GM19025 (cell line): ENCODE results near the gene WBP1L.
"Not testable (repeated sequence)": the region's sequence is repeated elsewhere in the genome, so short reads cannot be mapped to it uniquely, and the experiment has no call there.

Experiments
- ATAC-seq: cut with Tn5 transposase; IDR thresholded peaks from one replicate; pipeline ENCODE4 v1.9.1; 2021; ENCODE audit warnings: mild to moderate bottlenecking, low read depth, moderate library complexity; ENCODE audit not compliant: unreplicated experiment

WBP1L gene

GRCh38 chr10:102720775-102721301 is 22.9 kb upstream of the WBP1L start:
- ATAC-seq, result no peak

- ATAC-seq, result no peak
Observed at GRCh38 chr10:102721954-102722353, 21.8 kb upstream of the WBP1L start.

GRCh38 chr10:102723989-102724388 is 19.8 kb upstream of the WBP1L start:
- ATAC-seq, result no peak

GRCh38 chr10:102726274-102726673 is 17.5 kb upstream of the WBP1L start:
- ATAC-seq, result no peak

GRCh38 chr10:102727037-102727818 is 16.5 kb upstream of the WBP1L start:
- no peak for ATAC-seq

GRCh38 chr10:102729029-102730026 is 14.4 kb upstream of the WBP1L start:
- ATAC-seq, result no peak

GRCh38 chr10:102731222-102731800 is 12.4 kb upstream of the WBP1L start:
- ATAC-seq, result no peak

GRCh38 chr10:102732661-102733060 is 11.1 kb upstream of the WBP1L start:
- no peak for ATAC-seq

- no peak for ATAC-seq
Observed at GRCh38 chr10:102735065-102735562, 8.6 kb upstream of the WBP1L start.

- ATAC-seq, result no peak
Observed at GRCh38 chr10:102738692-102739121, 5.0 kb upstream of the WBP1L start.

- ATAC-seq, result no peak
Observed at GRCh38 chr10:102740229-102740628, 3.5 kb upstream of the WBP1L start.

- no peak for ATAC-seq
Observed at GRCh38 chr10:102741726-102742237, 2.0 kb upstream of the WBP1L start.

- ATAC-seq, result not testable (repeated sequence)
Observed at GRCh38 chr10:102742313-102742712, 1.4 kb upstream of the WBP1L start.

GRCh38 chr10:102743078-102743587 is 615 bp upstream of the WBP1L start:
- no peak for ATAC-seq

- no peak for ATAC-seq
Observed at GRCh38 chr10:102744374-102745051, 765 bp downstream of the WBP1L start.

GRCh38 chr10:102745157-102745556 is 1.4 kb downstream of the WBP1L start:
- no peak for ATAC-seq

GRCh38 chr10:102752266-102752930 is 8.7 kb downstream of the WBP1L start:
- no peak for ATAC-seq

GRCh38 chr10:102752934-102753664 is 9.4 kb downstream of the WBP1L start:
- no peak for ATAC-seq
